Measurements from ENCODE around the gene ARHGEF3.

GRCh38 chr3:56802378-56802745 is 613 bp upstream of the ARHGEF3 start:
- TF ChIP-seq CTCF (IDR thresholded peaks at IDR 0.05; ENCODE audit: low read depth, low read length) (no peak), POLR2A (IDR thresholded peaks at IDR 0.05; ENCODE audit: extremely low read depth, insufficient read length) (no peak), MAX (IDR thresholded peaks at IDR 0.05; ENCODE audit: low read depth, low read length) (no peak)

All from NB4 (cell line).